Measurements from ENCODE around the gene KIAA1671. TPM values are rescaled to one million over a fixed set of nuclear protein-coding genes. Genes with fewer than 3 reads are reported as not detected.
"Not testable (repeated sequence)": the region's sequence is repeated elsewhere in the genome, so short reads cannot be mapped to it uniquely, and the experiment has no call there.

The KIAA1671 gene
- polyA plus RNA-seq, 3 donors = not detected

DNA sequence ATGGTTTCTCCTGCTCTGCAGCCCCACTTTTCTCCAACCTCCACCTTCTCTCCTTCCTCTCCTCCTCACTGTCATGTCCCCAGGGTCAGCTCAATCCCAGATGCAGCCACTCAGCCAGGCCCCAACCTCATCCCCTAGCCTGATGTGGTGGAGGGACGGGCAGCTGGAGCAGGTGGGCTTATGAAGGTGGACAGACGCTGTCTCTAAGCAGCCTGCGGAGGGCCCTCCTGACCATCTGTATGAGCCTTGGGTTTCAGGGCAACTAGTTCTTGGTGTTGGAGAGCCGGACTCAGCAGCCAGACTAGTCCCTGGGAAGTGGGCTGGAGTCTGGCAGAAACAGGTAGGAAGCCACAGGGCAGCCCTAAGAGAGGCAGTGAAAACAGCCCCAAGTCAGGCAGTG lies 285.0 kb downstream of the KIAA1671 start:
- no peak overlapping the region for H3K27ac ChIP-seq (ENCODE audit: low read depth in 1 of 2, low read length in 2 of 2)
- no peak overlapping the region for H3K4me2 ChIP-seq (replicated peaks; ENCODE audit: extremely low read depth, low read length, poor library complexity, severe bottlenecking)
- H3K9ac ChIP-seq (ENCODE audit: insufficient read depth, low read length, poor library complexity, severe bottlenecking) = no peak overlapping the region
- intact Hi-C loops (cut with micrococcal nuclease) = no loop called here
- H3K27me3 ChIP-seq (ENCODE audit: control insufficient read depth in 2 of 2, insufficient read depth in 2 of 2, low read length in 2 of 2) = peaks cover 0 to 12% of the 10 kb centered on the region in 2 donors
- Mint-ChIP-seq H3K27ac (no peak overlapping the region), H3K9me3 (peaks cover 0 to 2% (median 0%) of the 10 kb centered on the region in 7 donors), H3K27me3 (ENCODE audit: low read depth in 3 of 3) (peaks cover 19 to 39% (median 26%) of the 10 kb centered on the region in 3 donors), H3K4me1 (peaks cover 2% of the 10 kb centered on the region), H3K36me3 (no peaks in the 10 kb centered on the region), H3K4me3 (peak overlapping the region in 1 of 2 donors; percentile 48)
- no peak overlapping the region for H3K4me3 ChIP-seq (replicated peaks in 1 of 3; ENCODE audit: low read depth in 2 of 3, low read length in 3 of 3)
- no peaks in the 10 kb centered on the region for H3K9me3 ChIP-seq (replicated peaks in 1 of 2; ENCODE audit: control insufficient read depth in 1 of 2, insufficient read depth in 1 of 2, low read length in 2 of 2)
- no peaks in the 10 kb centered on the region for H3K4me1 ChIP-seq (ENCODE audit: control insufficient read depth in 1 of 2, insufficient read depth in 2 of 2, low read length in 2 of 2)
- no peak overlapping the region for H2AFZ ChIP-seq (ENCODE audit: insufficient read depth, low read depth, low read length, poor library complexity, severe bottlenecking)
- TF ChIP-seq, protein P1, sequence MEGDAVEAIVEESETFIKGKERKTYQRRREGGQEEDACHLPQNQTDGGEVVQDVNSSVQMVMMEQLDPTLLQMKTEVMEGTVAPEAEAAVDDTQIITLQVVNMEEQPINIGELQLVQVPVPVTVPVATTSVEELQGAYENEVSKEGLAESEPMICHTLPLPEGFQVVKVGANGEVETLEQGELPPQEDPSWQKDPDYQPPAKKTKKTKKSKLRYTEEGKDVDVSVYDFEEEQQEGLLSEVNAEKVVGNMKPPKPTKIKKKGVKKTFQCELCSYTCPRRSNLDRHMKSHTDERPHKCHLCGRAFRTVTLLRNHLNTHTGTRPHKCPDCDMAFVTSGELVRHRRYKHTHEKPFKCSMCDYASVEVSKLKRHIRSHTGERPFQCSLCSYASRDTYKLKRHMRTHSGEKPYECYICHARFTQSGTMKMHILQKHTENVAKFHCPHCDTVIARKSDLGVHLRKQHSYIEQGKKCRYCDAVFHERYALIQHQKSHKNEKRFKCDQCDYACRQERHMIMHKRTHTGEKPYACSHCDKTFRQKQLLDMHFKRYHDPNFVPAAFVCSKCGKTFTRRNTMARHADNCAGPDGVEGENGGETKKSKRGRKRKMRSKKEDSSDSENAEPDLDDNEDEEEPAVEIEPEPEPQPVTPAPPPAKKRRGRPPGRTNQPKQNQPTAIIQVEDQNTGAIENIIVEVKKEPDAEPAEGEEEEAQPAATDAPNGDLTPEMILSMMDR (IDR thresholded peaks at IDR 0.05) = no peak
- no peaks in the 10 kb centered on the region for H4K20me1 ChIP-seq (ENCODE audit: insufficient read depth, low read length)
- H3K79me2 ChIP-seq (ENCODE audit: insufficient read depth, low read length) = no peaks in the 10 kb centered on the region
- no peak for DNase-seq
- H3K36me3 ChIP-seq (replicated peaks in 1 of 2; ENCODE audit: control insufficient read depth in 1 of 2, insufficient read depth in 2 of 2, low read length in 2 of 2) = no peaks in the 10 kb centered on the region
- 91% methylated on average over 3 of the region's 4 CpGs for WGBS (ENCODE audit: insufficient coverage)

- H3K27ac ChIP-seq (ENCODE audit: low read depth in 1 of 2, low read length in 2 of 2); H3K9me3 ChIP-seq (replicated peaks in 1 of 2; ENCODE audit: control insufficient read depth in 1 of 2, insufficient read depth in 1 of 2, low read length in 2 of 2); H3K4me1 ChIP-seq (ENCODE audit: control insufficient read depth in 1 of 2, insufficient read depth in 2 of 2, low read length in 2 of 2); DNase-seq; H3K4me3 ChIP-seq (replicated peaks in 1 of 3; ENCODE audit: low read depth in 2 of 3, low read length in 3 of 3); H3K36me3 ChIP-seq (replicated peaks in 1 of 2; ENCODE audit: control insufficient read depth in 1 of 2, insufficient read depth in 2 of 2, low read length in 2 of 2); H3K9me3 Mint-ChIP-seq; H4K20me1 ChIP-seq (ENCODE audit: insufficient read depth, low read length); H3K4me2 ChIP-seq (replicated peaks; ENCODE audit: extremely low read depth, low read length, poor library complexity, severe bottlenecking); H3K27ac Mint-ChIP-seq; H2AFZ ChIP-seq (ENCODE audit: insufficient read depth, low read depth, low read length, poor library complexity, severe bottlenecking); H3K9ac ChIP-seq (ENCODE audit: insufficient read depth, low read length, poor library complexity, severe bottlenecking); H3K4me3 Mint-ChIP-seq; intact Hi-C loops (cut with micrococcal nuclease); H3K4me1 Mint-ChIP-seq; H3K79me2 ChIP-seq (ENCODE audit: insufficient read depth, low read length); H3K36me3 Mint-ChIP-seq: not testable (repeated sequence)
- H3K27me3 ChIP-seq (ENCODE audit: control insufficient read depth in 2 of 2, insufficient read depth in 2 of 2, low read length in 2 of 2) = peaks cover 0 to 12% of the 10 kb centered on the region in 2 donors
- no CpG with 5 or more reads among the region's 9 CpGs for WGBS (ENCODE audit: insufficient coverage)
- peaks cover 19 to 35% (median 26%) of the 10 kb centered on the region in 3 donors for H3K27me3 Mint-ChIP-seq (ENCODE audit: low read depth in 3 of 3)
Observed at GRCh38 chr22:25238058-25238457, 285.5 kb downstream of the KIAA1671 start.

Small RNA genes within 50 kb of the gene (small RNA-seq; reads per million reads assigned to genes)
- gene Z99916.2 (ENCODE audit: insufficient read length, low read depth) = not detected

Other genes starting within 250 kb of the KIAA1671 start
- gene PIWIL3, start 178.0 kb upstream of the KIAA1671 start, polyA plus RNA-seq = not detected
- not detected for gene SGSM1, start 146.5 kb upstream of the KIAA1671 start, polyA plus RNA-seq
- gene LHFPL7, start 6.0 kb upstream of the KIAA1671 start, polyA plus RNA-seq = not detected
- not detected for gene CRYBB3, start 247.1 kb downstream of the KIAA1671 start, polyA plus RNA-seq

Data from CD14-positive monocyte (primary cell).